Ovary (tissue), 9 donors: ENCODE results near the gene NAPSA. TPM values are rescaled to one million over a fixed set of nuclear protein-coding genes. Genes with fewer than 3 reads are reported as not detected.

Experiments
- DNase-seq, 5 donors: peaks; one replicate each; pipeline ENCODE4 v3.0.0-alpha.2; 2019 to 2020
- H3K27ac ChIP-seq, 2 donors: fragments of 200-600 bp; one replicate each; pipeline versions ENCODE4 v1.5.1 to v1.8.0; 2019 to 2022
- H3K27me3 ChIP-seq: fragments of 200-600 bp; one replicate; pipeline ENCODE4 v1.8.0; 2022
- H3K36me3 ChIP-seq: fragments of 200-600 bp; sonication (generic); one replicate; pipeline ENCODE4 v1.5.1; 2019
- H3K4me1 ChIP-seq: one replicate; pipeline ENCODE4 v1.8.1; 2013; ENCODE audit warnings: mild to moderate bottlenecking, moderate library complexity; ENCODE audit not compliant: insufficient read depth
- H3K4me3 ChIP-seq: fragments of 200-600 bp; sonication (generic); one replicate; pipeline ENCODE4 v1.5.1; 2017
- H3K9me3 ChIP-seq, 2 donors: fragments of 200-600 bp in 1 of 2; sonication (generic) in 1 of 2; one replicate each; pipeline versions ENCODE4 v1.5.1 to v1.8.1; 2013 to 2019; ENCODE audit warnings: mild to moderate bottlenecking in 1 of 2, moderate library complexity in 1 of 2
- CTCF ChIP-seq, 3 donors: fragments of 450-650 bp in 2 of 3; fragments of 200-600 bp in 1 of 3; IDR thresholded peaks; one replicate each; pipeline versions ENCODE4 v1.5.1 to v1.8.0; 2016 to 2022; ENCODE audit warnings: antibody characterized with exemption in 3 of 3, mild to moderate bottlenecking in 1 of 3
- EP300 ChIP-seq: sonication (generic); formaldehyde crosslinking; IDR thresholded peaks from one replicate; pipeline ENCODE4 v1.6.1; 2017; ENCODE audit warnings: antibody characterized with exemption
- POLR2A ChIP-seq: fragments of 450-650 bp; IDR thresholded peaks from one replicate; pipeline ENCODE4 v1.6.1; 2017; ENCODE audit warnings: antibody characterized with exemption, mild to moderate bottlenecking, moderate library complexity
- whole genome bisulfite sequencing, 3 donors: extraction: QIAGEN DNeasy Blood & Tissue Kit in 1 of 3; methylation state at CpG; one replicate each; pipeline versions ENCODE4 v1.1.5 to v1.1.7; 2013 to 2017; 5-methylcytosine and 5-hydroxymethylcytosine counted together
- intact Hi-C, 4 donors: fragments of 100-400 bp; cut with DNase I; formaldehyde crosslinking; loops; one replicate each; pipeline versions ENCODE4 v1.11.0 to v1.15.1; 2022 to 2023
- polyA plus RNA-seq, 2 donors: library from polyadenylated mRNA; stranded (reverse); fragments of 200-250 nt in 1 of 2; fragments of 350-450 nt in 1 of 2; fragmentation: Illumina TruSeq in 1 of 2; extraction: RNeasy Lipid Tissue Mini Kit (QIAGEN cat#74804) in 1 of 2; gene quantifications; one replicate each; pipeline ENCODE4 v1.2.3, GENCODE V29; 2013 to 2014
- total RNA-seq, 7 donors: library from RNA; depleted of rRNA in 2 of 7; stranded (reverse); fragments of >200 nt in 2 of 7; fragmentation: NEBNext Ultra II Directional in 3 of 7; extraction: Animal tissue kit (Norgen Biotek cat#: 25700) in 3 of 7; gene quantifications; one replicate each; pipeline versions ENCODE4 v1.1.0 to v1.2.4, GENCODE V29; 2016 to 2023
- donor health status: DM: no; HTN: no; CAD: no; lungs with moderate emphysema.
- donor health status: DM: no; HTN: no; CAD: no.
- donor health status: Bipolar disorder and iron deficiency.
- donor health status: DM: yes; HTN: yes; CAD: no.
- donor health status: DM: no; HTN: no; CAD: no.
- donor health status: DM: yes; HTN: yes; CAD: no.

The NAPSA gene
- total and polyA plus RNA-seq, 9 donors = 0.40 to 2.7 (median 0.97) TPM

GRCh38 chr19:50328873-50329145 lies 36.6 kb downstream of the NAPSA start:
- intact Hi-C loops = no loop called here
- Histone ChIP-seq H3K4me3 (no peak overlapping the region), H3K27me3 (peaks cover 5% of the 10 kb centered on the region), H3K27ac (no peak overlapping the region), H3K9me3 (peaks cover 0 to 5% of the 10 kb centered on the region in 2 donors), H3K4me1 (peaks cover 6% of the 10 kb centered on the region), H3K36me3 (no peaks in the 10 kb centered on the region)
- DNase-seq = no peak
- TF ChIP-seq CTCF (IDR thresholded peaks at IDR 0.05) (no peak), EP300 (no peak), POLR2A (no peak)
- 0 to 17% (median 1%) methylated on average over 1 to 40 of the region's 40 CpGs for WGBS, 3 donors

GRCh38 chr19:50328224-50328872 lies 37.1 kb downstream of the NAPSA start:
- Histone ChIP-seq H3K36me3 (no peaks in the 10 kb centered on the region), H3K27ac (no peak overlapping the region), H3K4me3 (no peak overlapping the region), H3K4me1 (peaks cover 4% of the 10 kb centered on the region), H3K27me3 (peaks cover 2% of the 10 kb centered on the region), H3K9me3 (peaks cover 0 to 5% of the 10 kb centered on the region in 2 donors)
- intact Hi-C loops = no loop called here
- DNase-seq = no peak
- TF ChIP-seq POLR2A (no peak), CTCF (IDR thresholded peaks at IDR 0.05) (no peak), EP300 (no peak)
- 1 to 3% (median 2%) methylated on average over 18 to 104 of the region's 104 CpGs for WGBS, 3 donors

- Histone ChIP-seq H3K36me3 (no peaks in the 10 kb centered on the region), H3K27me3 (no peaks in the 10 kb centered on the region), H3K9me3 (peaks cover 0 to 5% of the 10 kb centered on the region in 2 donors), H3K4me3 (no peak overlapping the region), H3K4me1 (peaks cover 3% of the 10 kb centered on the region), H3K27ac (no peak overlapping the region)
- WGBS, 3 donors = 8 to 15% (median 9%) methylated on average over 13 to 20 of the region's 20 CpGs
- no peak for TF ChIP-seq POLR2A
- no peak for TF ChIP-seq EP300
- no peak for TF ChIP-seq CTCF (IDR thresholded peaks at IDR 0.05)
- DNase-seq = no peak
- intact Hi-C loops = no loop called here
These were observed 37.8 kb downstream of the NAPSA start for GRCh38 chr19:50327461-50328223.

GRCh38 chr19:50327013-50327412 lies 38.4 kb downstream of the NAPSA start:
- TF ChIP-seq EP300 (no peak), POLR2A (no peak), CTCF (IDR thresholded peaks at IDR 0.05) (no peak)
- no peaks in the 10 kb centered on the region for H3K36me3 ChIP-seq
- no peak overlapping the region for H3K4me3 ChIP-seq
- DNase-seq = no peak
- 27 to 38% (median 35%) methylated on average over 3 to 4 of the region's 4 CpGs for WGBS, 3 donors
- H3K9me3 ChIP-seq = peaks cover 0 to 5% of the 10 kb centered on the region in 2 donors
- intact Hi-C loops = no loop called here
- H3K27ac ChIP-seq = no peak overlapping the region
- peaks cover 3% of the 10 kb centered on the region for H3K4me1 ChIP-seq
- no peaks in the 10 kb centered on the region for H3K27me3 ChIP-seq
